H54 (cell line): ENCODE measurements around the gene ANAPC5.
A peak's percentile ranks its signal among the peaks of the same experiment; 100 is the strongest.
"Not testable (repeated sequence)": the region's sequence is repeated elsewhere in the genome, so short reads cannot be mapped to it uniquely, and the experiment has no call there.

Source experiments
- DNase-seq: peaks from one replicate; pipeline ENCODE4 v3.0.0; 2011; ENCODE audit warnings: low spot score, mixed read lengths; ENCODE audit not compliant: insufficient read length
- FAIRE-seq: peaks from 3 replicates; lab custom pipeline; 2011; peaks lifted over from hg19 to GRCh38; lab: Jason Lieb, UNC
- POLR2A ChIP-seq: IDR thresholded peaks from 2 replicates; pipeline ENCODE4 v1.6.1; 2011; ENCODE audit warnings: low read depth, mild to moderate bottlenecking, low read length

The ANAPC5 gene

DNA sequence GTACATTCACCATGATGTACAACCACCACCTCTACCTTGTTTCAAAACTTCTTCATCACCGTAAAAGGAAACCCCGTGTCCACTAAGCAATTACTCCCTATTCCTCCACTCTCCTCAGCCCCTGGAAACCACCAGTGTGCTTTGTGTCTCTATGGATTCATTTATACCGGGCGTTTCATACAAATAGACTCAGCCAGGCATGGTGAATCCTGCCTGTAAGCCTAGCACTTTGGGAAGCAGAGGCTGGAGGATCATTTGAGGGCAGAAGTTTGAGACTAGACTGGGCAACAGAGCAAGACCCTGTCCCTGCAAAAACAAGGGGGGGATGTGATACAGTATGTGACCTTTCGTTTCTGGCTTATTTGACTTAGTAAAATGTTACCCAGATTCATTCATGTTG, 26.5 kb upstream of the ANAPC5 start:
- DNase-seq (no peak), FAIRE-seq (no peak)
- no peak for TF ChIP-seq POLR2A

DNA sequence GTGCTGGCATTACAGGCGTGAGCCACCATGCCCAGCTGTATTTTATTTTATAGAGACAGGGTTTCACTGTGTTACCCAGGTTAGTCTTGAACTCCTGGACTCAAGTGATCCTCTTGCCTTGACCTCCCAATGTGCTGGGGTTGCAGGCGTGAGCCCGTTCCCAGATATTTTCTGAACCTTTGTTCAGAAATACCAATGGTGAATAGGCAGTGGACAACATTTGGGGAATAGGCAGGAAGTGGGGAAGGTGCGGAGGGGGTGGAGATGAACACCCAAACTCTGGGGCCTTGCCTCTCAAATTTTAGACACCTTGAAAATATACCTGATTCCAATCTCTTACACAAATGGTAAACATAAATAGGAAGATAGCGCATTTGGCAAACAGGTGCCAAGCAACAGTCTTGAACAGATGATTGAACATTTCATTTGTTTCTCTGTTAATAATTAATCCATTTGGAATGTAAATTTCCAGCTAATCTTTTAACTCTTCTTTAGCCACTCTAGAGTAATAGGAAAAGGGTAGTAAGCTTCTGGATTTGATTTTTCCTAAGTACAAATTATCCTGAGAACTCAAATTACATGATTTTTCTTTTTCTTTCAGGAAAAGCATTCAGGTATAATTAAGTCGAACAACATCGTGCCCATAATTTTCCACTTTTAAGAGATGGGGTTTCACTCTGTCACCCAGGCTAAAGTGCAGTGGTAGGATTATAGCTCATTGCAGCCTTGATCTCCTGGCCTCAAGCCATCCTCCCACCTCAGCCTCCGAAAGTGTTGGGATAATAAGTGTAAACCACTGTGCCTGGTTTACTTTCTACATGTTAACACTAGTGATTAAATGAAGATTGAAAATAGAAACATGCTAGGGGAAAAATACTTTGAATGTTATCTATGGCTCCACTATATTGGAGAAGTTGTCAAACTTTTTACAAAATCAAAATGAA, 24.8 kb upstream of the ANAPC5 start:
- no peak for DNase-seq
- no peak for TF ChIP-seq POLR2A
- no peak for FAIRE-seq

DNA sequence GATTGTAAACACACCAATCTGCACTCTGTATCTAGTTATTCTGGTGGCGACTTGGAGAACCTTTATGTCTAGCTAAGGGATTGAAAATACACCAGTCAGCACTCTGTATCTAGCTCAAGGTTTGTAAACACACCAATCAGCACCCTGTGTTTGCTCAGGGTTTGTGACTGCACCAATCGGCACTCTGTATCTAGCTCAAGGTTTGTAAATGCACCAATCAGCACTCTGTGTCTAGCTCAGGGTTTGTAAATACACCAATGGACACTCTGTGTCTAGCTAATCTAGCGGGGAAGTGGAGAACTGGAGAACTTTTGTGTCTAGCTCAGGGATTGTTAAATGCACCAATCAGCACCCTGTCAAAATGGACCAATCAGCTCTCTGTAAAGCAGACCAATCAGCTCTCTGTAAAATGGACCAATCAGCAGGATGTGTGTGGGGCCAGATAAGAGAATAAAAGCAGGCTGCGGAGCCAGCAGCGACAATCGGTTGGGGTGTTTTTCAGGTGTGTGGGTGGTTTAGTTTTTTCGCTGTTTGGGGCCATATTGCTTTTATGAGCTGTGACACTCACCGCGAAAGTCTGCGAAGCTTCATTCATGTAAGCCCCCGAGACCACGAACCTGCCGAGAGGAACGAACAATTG, 22.9 kb upstream of the ANAPC5 start:
- not testable (repeated sequence) for FAIRE-seq, DNase-seq

DNA sequence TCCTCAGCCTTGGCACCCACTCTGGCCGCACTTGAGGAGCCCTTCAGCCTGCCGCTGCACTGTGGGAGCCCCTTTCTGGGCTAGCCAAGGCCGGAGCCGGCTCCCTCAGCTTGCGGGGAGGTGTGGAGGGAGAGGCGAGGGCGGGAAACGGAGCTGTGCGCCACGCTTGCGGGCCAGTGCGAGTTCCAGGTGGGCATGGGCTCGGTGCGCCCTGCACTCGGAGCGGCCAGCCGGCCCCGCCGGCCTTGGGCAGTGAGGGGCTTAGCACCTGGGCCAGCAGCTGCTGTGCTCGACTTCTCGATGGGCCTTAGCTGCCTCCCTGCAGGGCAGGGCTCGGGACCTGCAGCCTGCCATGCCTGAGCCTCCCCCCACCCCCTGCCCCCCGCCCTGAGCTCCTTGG, 22.1 kb upstream of the ANAPC5 start:
- not testable (repeated sequence) for FAIRE-seq, DNase-seq

DNA sequence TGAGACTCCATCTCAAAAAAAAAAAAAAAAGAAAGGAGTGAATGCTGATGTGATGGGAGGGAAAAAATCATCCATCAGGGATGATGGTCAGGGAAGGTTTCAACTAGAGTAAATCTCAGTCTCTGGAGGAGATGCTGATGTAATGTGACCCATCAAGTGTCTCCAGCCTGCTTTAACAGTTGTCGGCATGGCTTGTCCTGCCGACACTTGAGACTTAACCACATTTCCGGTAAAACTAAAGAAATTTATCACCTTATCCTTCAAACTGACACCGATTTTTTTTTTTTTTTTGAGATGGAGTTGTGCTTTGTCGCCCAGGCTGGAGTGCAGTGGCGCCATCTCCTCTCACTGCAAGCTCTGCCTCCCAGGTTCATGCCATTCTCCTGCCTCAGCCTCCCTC, 21.5 kb upstream of the ANAPC5 start:
- TF ChIP-seq POLR2A: no peak
- FAIRE-seq (no peak), DNase-seq (no peak)

DNA sequence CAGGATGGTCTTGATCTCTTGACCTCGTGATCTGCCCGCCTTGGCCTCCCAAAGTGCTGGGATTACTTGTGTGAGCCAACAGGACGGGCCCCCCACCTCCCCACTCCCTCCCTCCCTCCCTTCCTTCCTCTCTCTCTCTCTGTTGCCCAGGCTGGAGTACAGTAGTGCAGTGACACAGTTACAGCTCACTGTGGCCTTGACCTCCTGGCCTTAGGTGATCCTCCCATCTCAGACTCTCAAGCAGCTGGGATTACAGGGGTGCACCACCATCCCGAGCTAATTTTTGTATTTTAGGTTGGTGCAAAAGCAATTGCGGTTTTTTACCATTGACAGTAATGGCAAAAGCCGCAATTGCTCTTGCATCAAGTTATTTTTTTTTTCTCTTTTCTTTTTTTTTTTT, 19.2 kb upstream of the ANAPC5 start:
- no peak for TF ChIP-seq POLR2A
- FAIRE-seq (no peak), DNase-seq (no peak)

DNA sequence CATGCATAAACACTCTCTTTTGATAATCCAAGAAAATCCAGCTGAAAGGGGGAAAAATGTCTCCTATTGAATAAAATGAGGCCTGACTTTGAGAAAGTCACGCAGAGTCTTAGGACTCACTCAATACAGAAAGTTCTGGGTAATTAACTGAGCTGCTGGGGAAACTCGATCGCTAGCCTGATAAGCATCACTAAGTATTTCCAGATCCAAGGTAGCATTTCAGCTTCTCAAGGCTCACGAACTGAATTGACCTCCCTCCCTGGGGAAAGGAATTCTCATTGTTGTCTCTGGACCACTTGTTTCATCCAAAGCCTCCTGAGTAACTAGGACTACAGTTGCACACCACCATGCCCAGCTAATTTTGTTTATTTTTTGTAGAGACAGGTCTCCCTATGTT, 13.8 kb upstream of the ANAPC5 start:
- no peak for DNase-seq
- no peak for FAIRE-seq
- TF ChIP-seq POLR2A: no peak

DNA sequence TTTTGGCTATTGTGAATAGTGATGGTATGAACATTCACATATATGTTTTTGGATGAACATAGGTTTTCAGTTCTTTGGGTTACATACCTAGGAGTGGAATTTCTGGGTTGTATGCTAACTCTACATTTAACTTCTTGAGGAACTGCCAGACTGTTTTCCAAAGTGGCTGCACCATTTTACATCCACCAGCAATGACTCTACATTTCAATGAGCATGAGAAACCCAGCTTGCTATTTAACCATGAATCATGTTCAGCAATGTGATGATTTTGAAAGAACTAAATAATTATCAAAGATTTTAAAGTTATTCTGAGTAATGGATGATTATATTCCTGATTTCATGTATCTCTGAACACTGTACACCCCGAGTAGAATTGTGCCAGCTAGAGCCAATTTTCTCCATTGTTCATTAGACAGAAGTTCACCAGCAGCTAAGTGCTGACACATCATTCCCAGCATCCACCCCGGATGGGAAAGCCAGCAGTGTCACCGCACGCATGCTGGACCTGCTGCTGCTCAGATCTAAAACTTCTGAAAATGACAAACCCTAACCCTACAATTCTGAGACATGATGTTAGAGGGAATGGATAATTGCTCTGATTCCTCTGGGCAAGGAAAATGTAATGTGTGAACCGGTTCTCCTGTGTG, 13.3 kb upstream of the ANAPC5 start:
- FAIRE-seq: no peak
- no peak for DNase-seq
- no peak for TF ChIP-seq POLR2A

DNA sequence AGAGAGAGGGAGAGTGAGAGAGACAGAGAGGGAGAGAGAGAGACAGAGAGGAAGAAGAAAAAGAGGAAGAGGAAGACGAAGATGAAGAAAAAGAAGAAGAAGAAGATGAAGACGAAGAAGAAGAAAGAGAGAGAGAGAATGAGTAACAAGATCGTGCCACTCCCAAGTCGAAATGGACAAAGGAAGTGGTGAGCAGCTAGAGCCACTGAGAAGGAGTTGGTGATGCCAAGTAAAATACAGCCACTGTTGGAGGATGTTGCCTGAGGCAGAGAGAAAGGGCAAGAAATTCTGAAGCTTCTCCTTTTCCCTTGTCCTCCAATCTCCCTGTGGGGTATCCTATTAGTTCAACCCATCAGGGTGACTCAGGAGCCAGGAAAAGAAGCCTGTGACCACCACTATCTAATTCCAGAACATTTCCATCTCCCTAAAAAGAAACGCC, 12.5 kb upstream of the ANAPC5 start:
- DNase-seq (peak; percentile 13), FAIRE-seq (peak; percentile 58)
- no peak for TF ChIP-seq POLR2A

DNA sequence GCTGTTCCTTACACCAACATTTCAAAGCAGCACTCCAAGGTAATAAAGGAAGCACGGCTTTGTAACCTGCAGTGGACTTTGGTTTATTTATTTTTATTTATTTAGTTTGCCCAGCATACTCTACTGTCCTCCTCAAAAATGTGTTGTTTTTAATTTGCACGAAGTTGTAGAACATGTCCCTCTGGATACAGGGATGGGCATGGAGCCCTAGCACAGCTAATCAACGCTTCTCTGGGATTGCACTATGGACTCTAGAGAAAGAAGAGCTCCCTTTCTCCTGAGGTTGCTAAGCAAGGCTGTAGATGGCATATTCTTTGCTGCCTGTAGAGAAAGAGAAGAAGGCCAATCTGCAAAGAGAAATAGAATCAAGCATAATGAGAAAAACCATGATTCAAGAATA, 5.9 kb upstream of the ANAPC5 start:
- DNase-seq (no peak), FAIRE-seq (no peak)
- no peak for TF ChIP-seq POLR2A

DNA sequence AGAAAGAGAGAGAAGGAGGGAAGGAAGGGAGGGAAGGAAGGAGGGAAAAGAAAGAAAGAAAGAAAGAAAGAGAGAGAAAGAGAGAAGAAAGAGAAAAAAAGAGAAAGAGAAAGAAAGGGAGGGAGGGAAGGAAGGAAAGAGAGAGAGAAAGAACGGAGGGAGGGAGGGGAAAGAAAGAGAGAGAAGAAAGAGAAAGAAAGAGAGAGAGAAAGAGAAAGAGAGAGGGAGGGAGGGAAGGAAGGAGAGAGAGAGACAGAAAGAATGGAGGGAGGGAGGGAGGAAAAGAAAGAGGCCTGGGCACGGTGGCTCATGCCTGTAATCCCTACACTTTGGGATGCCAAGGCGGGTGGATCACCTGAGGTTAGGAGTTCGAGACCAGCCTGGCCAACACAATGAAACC, 5.1 kb upstream of the ANAPC5 start:
- FAIRE-seq: no peak
- no peak for TF ChIP-seq POLR2A
- DNase-seq: no peak

DNA sequence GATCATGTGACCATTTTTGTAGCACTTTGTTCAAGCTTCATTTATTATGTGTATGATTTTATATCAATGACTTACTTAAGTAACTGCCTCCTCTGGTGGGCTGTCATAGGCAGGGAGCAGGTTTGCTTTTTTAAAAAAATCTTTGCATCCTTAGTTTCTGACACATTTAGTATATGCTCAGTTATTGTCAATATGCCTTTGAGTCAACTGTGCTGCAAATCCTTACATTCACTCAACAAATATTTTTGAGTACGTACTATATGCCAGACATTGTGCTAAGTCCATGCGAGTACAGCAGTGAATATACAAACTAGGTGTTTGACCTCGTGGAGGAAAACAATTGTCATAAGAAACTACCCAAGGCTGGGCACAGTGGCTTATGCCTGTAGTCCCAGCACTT, 4.4 kb upstream of the ANAPC5 start:
- DNase-seq (no peak), FAIRE-seq (no peak)
- no peak for TF ChIP-seq POLR2A

DNA sequence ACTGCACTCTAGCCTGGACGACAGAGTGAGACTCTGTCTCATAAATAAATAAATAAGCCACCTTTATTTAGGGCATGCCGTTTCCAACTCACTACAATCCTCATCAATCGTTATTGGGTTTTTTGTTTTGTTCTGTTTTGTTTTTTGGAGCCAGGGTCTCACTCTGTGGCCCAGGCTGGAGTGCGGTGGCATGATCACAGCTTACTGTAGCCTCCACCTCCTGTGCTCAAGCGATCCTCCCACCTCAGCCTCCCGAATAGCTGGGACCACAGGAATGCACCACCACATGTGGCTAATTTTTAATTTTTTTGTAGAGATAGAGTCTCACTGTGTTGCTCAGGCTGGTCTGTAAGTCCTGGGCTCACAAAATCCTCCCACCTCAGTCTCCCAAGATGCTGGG, 3.6 kb upstream of the ANAPC5 start:
- no peak for FAIRE-seq
- no peak for TF ChIP-seq POLR2A
- no peak for DNase-seq

DNA sequence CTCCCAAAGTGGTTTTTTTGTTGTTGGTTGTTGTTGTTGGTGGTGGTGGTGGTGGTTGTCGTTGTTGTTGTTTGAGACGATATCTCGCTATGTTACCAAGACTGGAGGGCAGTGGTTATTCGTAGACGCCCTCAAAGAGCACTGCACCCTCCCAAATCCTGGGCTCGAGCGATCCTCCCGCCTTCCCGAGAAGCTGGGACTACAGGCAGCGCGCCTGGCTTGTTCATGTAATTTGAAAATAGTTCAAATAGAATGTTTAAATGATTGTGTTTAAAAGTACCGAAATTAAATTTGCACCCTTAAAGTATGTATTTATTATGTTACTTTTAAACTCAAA, 439 bp upstream of the ANAPC5 start:
- no peak for DNase-seq

More for the DNA sequence above, 439 bp upstream of the ANAPC5 start:
- no peak for TF ChIP-seq POLR2A
- FAIRE-seq: no peak
